ENCODE data around the gene SGPP2. TPM values are rescaled to one million over a fixed set of nuclear protein-coding genes. Genes with fewer than 3 reads are reported as not detected.

SGPP2 gene
- polyA plus RNA-seq, 2 of the 4 experiments (the other 2 are of a cell fraction): 0.10 to 0.26 TPM

DNA sequence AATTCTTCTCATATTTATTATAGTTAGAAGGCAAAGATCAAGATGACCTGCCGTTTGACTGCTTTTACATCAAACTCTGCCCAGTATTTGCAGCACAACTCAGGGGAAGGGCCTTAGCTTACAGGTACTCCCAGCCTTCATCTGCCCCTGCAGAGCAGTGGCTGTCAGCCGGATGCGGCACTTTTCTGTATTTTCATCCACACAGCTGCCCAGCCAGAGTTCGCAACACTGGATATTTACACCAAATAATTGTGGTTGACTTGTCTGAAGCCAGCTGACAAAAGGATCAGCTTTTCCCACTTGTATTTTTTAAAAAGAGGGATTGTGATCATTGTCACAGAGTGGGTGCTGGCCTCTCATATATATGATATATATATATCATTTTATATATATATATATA lies 136.8 kb downstream of the SGPP2 start:
- FAIRE-seq (no peak), DNase-seq (ENCODE audit: low read depth in 1 of 2, low spot score in 1 of 2) (no peak), ATAC-seq (no peak)
- TF ChIP-seq ZSCAN20 (CRISPR knock-in tag; IDR thresholded peaks at IDR 0.05): no peak
- no peak overlapping the region for H3K4me3 ChIP-seq
- WGBS (ENCODE audit: missing lambda C conversion rate): 94% methylated on average over 4 of the region's 4 CpGs
- POLR2A ChIA-PET: interaction anchor here (0.7 kb wide), 1 partner anchor 82 kb away, joined by 5 read pairs; no protein-coding TSS in a partner anchor
- CTCF ChIA-PET: interaction anchor here (0.8 to 2.0 kb wide), 4 partner anchors 10 to 492 kb away, joined by 3 to 10 read pairs (median 3); no protein-coding TSS in a partner anchor
- no peak overlapping the region for H3K4me2 ChIP-seq
- H3K27ac ChIP-seq: no peak overlapping the region
- H3K9me3 ChIP-seq: no peaks in the 10 kb centered on the region
- no peaks in the 10 kb centered on the region for H3K4me1 ChIP-seq

DNA sequence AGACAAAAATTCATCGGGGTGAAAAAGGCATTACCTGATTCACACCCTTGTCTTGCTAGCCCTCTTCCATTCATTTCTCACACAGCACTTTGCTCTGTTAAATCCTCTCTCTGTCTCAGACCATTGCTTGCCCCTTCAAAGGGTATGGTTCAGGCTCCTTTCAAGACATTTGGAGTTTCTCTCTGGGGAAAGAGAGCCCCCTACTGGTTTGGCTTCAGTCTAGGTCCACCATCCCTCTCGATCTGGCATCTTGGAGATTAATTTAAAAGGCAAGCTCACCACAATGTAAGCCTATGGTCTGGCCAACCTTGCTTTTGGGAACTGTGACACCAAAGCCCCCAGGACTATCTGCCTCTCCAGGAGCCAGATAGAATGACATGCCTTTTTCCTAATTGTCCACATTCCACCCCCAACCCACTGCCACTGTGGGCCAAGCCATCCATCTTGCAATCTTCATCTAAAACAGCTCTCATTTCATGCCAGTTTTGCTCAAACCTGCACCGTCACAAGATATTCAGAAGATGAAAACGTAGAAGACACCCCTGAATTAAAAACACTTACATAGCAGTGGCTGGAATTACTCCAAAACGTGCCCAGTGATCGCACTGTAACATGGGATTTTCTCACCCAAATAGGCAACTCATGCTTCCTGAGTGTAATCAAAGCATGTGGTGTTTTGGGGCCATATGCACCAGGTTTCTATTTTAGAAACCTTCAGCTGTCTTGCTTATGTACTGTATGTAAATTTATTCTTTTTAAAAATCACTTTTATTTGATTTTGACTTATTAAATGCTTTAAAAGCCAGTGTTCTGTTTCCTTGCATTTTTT lies 137.7 kb downstream of the SGPP2 start:
- ChIA-PET CTCF (interaction anchor here (0.7 to 2.0 kb wide), 8 partner anchors 9 to 508 kb away, joined by 3 to 10 read pairs (median 5); no protein-coding TSS in a partner anchor), POLR2A (no interaction called here)
- no peaks in the 10 kb centered on the region for H3K4me1 ChIP-seq
- no peak overlapping the region for H3K27ac ChIP-seq
- no peak overlapping the region for H3K4me2 ChIP-seq
- ATAC-seq: peak; percentile 64 to 83; a peak in 5 of 6 replicates
- TF ChIP-seq, protein P1, sequence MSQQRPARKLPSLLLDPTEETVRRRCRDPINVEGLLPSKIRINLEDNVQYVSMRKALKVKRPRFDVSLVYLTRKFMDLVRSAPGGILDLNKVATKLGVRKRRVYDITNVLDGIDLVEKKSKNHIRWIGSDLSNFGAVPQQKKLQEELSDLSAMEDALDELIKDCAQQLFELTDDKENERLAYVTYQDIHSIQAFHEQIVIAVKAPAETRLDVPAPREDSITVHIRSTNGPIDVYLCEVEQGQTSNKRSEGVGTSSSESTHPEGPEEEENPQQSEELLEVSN (IDR thresholded peaks at IDR 0.05; ENCODE audit: borderline replicate concordance, low read depth): no peak
- TF ChIP-seq EP300 (IDR thresholded peaks at IDR 0.05): no peak
- TF ChIP-seq, protein P2, sequence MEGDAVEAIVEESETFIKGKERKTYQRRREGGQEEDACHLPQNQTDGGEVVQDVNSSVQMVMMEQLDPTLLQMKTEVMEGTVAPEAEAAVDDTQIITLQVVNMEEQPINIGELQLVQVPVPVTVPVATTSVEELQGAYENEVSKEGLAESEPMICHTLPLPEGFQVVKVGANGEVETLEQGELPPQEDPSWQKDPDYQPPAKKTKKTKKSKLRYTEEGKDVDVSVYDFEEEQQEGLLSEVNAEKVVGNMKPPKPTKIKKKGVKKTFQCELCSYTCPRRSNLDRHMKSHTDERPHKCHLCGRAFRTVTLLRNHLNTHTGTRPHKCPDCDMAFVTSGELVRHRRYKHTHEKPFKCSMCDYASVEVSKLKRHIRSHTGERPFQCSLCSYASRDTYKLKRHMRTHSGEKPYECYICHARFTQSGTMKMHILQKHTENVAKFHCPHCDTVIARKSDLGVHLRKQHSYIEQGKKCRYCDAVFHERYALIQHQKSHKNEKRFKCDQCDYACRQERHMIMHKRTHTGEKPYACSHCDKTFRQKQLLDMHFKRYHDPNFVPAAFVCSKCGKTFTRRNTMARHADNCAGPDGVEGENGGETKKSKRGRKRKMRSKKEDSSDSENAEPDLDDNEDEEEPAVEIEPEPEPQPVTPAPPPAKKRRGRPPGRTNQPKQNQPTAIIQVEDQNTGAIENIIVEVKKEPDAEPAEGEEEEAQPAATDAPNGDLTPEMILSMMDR (IDR thresholded peaks at IDR 0.05): peak; percentile 65
- TF ChIP-seq SMC3 (IDR thresholded peaks at IDR 0.05): peak; percentile 37; the same call in 2 of the 3 replicates
- TF ChIP-seq NPAS2 (CRISPR knock-in tag; IDR thresholded peaks at IDR 0.05; ENCODE audit: borderline replicate concordance): no peak
- TF ChIP-seq CBX2 (IDR thresholded peaks at IDR 0.05; ENCODE audit: borderline replicate concordance, low read depth): no peak
- no peak for TF ChIP-seq NR3C1 (IDR thresholded peaks at IDR 0.05)
- TF ChIP-seq CEBPB (IDR thresholded peaks at IDR 0.05): no peak
- TF ChIP-seq, protein P3, sequence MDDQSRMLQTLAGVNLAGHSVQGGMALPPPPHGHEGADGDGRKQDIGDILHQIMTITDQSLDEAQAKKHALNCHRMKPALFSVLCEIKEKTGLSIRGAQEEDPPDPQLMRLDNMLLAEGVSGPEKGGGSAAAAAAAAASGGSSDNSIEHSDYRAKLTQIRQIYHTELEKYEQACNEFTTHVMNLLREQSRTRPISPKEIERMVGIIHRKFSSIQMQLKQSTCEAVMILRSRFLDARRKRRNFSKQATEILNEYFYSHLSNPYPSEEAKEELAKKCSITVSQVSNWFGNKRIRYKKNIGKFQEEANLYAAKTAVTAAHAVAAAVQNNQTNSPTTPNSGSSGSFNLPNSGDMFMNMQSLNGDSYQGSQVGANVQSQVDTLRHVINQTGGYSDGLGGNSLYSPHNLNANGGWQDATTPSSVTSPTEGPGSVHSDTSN (IDR thresholded peaks at IDR 0.05): no peak
- TF ChIP-seq RAD21 (conservative IDR thresholded peaks at IDR 0.05 in 1 of 2, IDR thresholded peaks at IDR 0.05 in 1 of 2): peak; percentile 68 to 72; a peak in 4 of 5 replicates
- TF ChIP-seq ZNF302 (CRISPR knock-in tag; IDR thresholded peaks at IDR 0.05): no peak
- no peak overlapping the region for H3K4me3 ChIP-seq
- no peak for FAIRE-seq
- peak; percentile 40 to 53 for DNase-seq (ENCODE audit: low read depth in 1 of 2, low spot score in 1 of 2)
- WGBS (ENCODE audit: missing lambda C conversion rate): 46% methylated on average over 6 of the region's 6 CpGs
- no peaks in the 10 kb centered on the region for H3K9me3 ChIP-seq

DNA sequence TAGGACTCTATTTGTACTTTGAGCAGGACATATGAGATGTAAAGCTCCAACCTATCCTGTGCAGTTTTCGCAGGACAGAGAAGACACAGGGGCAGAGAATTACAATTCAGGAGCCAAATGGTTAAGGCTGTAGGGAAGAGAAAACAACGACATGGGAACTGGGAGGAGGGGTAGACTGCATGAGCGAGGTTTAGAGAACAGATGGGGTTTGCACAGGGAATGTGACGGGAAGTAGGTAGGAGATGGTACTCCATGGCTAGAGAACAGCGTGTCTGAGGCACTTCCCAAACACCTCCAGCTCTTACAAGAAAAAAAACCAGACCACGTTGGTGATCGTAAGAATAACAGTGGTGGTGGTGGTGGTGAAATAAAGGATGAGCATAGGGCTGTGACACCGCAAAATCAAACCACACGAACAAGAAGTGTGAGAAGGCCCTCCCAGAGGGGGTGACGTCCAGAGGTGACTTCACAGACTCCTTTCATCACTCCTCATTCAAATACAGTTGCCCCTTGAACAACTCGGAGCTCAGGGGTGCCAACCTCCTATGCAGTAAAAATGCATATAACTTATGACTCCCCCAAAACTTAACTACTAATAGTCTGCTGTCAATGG lies 138.9 kb downstream of the SGPP2 start:
- Histone ChIP-seq H3K4me1 (no peaks in the 10 kb centered on the region), H3K27ac (no peak overlapping the region), H3K9me3 (no peaks in the 10 kb centered on the region), H3K4me2 (no peak overlapping the region), H3K4me3 (no peak overlapping the region)
- FAIRE-seq: no peak
- TF ChIP-seq EHMT2 (IDR thresholded peaks at IDR 0.05; ENCODE audit: low read depth) (no peak), NFE2L2 (conservative IDR thresholded peaks at IDR 0.05; ENCODE audit: low read length) (no peak), HDAC2 (IDR thresholded peaks at IDR 0.05) (no peak), SREBF2 (IDR thresholded peaks at IDR 0.05) (no peak), ZNF302 (CRISPR knock-in tag; IDR thresholded peaks at IDR 0.05) (no peak), KDM1A (IDR thresholded peaks at IDR 0.05; ENCODE audit: low read depth) (no peak), CBX8 (IDR thresholded peaks at IDR 0.05) (no peak), NPAS2 (CRISPR knock-in tag; IDR thresholded peaks at IDR 0.05; ENCODE audit: borderline replicate concordance) (no peak), KDM5A (IDR thresholded peaks at IDR 0.05) (no peak), ZFP36 (IDR thresholded peaks at IDR 0.05; ENCODE audit: borderline replicate concordance, partially characterized antibody) (no peak), POLR2A (IDR thresholded peaks at IDR 0.05; ENCODE audit: low read length) (no peak), CHD4 (IDR thresholded peaks at IDR 0.05; ENCODE audit: borderline replicate concordance) (no peak), RAD21 (conservative IDR thresholded peaks at IDR 0.05 in 1 of 2, IDR thresholded peaks at IDR 0.05 in 1 of 2) (no peak), RARB (CRISPR knock-in tag; IDR thresholded peaks at IDR 0.05) (no peak)
- TF ChIP-seq, protein P4, sequence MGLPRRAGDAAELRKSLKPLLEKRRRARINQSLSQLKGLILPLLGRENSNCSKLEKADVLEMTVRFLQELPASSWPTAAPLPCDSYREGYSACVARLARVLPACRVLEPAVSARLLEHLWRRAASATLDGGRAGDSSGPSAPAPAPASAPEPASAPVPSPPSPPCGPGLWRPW (IDR thresholded peaks at IDR 0.05): no peak
- TF ChIP-seq, protein P5, sequence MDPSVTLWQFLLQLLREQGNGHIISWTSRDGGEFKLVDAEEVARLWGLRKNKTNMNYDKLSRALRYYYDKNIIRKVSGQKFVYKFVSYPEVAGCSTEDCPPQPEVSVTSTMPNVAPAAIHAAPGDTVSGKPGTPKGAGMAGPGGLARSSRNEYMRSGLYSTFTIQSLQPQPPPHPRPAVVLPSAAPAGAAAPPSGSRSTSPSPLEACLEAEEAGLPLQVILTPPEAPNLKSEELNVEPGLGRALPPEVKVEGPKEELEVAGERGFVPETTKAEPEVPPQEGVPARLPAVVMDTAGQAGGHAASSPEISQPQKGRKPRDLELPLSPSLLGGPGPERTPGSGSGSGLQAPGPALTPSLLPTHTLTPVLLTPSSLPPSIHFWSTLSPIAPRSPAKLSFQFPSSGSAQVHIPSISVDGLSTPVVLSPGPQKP (IDR thresholded peaks at IDR 0.05; ENCODE audit: low read depth, low read length): no peak
- TF ChIP-seq, protein P6, sequence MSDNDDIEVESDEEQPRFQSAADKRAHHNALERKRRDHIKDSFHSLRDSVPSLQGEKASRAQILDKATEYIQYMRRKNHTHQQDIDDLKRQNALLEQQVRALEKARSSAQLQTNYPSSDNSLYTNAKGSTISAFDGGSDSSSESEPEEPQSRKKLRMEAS (IDR thresholded peaks at IDR 0.05): no peak
- POLR2A ChIA-PET: no interaction called here
- no peak for ATAC-seq
- WGBS (ENCODE audit: missing lambda C conversion rate): 82% methylated on average over 11 of the region's 11 CpGs
- CTCF ChIA-PET: no interaction called here
- DNase-seq (ENCODE audit: low read depth in 1 of 2, low spot score in 1 of 2): no peak

Data from A549 (cell line).